ENCODE data around the gene GTF3C1. TPM values are rescaled to one million over a fixed set of nuclear protein-coding genes. Genes with fewer than 3 reads are reported as not detected.

Gene GTF3C1
- total RNA-seq, 1 donor from 2014 or later, result 73.2 TPM

DNA sequence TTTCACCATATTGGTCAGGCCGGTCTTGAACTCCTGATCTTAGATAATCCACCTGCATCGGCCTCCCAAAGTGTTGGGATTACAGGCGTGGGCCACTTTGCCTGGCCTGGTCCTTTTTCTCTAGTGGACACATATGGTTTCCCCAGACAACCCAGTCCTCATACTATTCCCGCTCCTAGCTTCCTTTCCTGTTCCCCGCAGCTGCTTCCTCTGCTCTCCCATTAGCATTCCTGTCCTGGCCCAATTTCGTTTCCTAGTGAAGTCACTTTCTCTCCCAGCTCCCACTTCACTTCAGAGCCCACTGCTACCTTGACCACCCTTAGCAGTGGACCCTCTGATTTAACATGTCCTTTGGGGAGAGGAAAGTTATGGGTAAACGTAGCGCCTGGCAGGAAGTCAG lies 11.5 kb upstream of the GTF3C1 start:
- DNase-seq (ENCODE audit: low read depth, low spot score), result no peak

DNA sequence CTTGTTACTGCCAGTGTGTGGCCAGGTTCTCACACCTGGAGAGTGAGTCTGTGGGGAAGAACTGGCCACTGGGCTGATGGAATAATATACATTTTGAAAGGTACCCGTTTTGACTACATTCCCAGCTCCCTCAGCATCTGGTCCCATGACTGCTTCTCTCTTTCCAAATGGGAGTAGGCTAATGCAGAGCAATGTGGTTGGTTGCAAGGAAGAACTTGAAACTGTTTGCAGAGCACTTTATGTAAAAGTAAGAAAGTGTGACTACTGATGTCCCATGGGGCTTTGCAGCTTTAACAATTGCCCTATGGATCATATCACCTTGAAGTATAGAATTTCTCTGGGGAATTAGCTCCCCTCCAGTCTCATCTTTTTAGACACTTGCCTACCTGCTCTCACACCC lies 9.2 kb upstream of the GTF3C1 start:
- DNase-seq (ENCODE audit: low read depth, low spot score), result no peak

DNA sequence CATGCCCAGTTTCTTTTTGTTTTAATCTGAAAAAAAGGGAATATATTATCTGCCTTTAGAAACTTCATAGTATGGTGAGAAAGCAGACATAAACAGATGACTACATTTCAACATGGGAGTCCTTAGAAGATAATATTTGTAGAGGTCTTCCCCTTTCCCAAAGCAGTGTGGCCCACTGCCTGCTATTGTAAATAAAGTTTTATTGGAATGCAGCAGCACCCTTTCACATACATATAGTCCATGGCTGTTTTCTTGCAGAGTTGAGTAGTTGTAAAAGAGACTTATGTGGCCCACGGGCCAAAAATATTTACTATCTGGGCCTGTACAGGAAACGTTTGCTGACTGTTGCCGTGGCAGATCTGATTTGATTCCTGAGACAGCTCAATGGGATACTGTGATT lies 8.7 kb upstream of the GTF3C1 start:
- no peak for DNase-seq (ENCODE audit: low read depth, low spot score)

DNA sequence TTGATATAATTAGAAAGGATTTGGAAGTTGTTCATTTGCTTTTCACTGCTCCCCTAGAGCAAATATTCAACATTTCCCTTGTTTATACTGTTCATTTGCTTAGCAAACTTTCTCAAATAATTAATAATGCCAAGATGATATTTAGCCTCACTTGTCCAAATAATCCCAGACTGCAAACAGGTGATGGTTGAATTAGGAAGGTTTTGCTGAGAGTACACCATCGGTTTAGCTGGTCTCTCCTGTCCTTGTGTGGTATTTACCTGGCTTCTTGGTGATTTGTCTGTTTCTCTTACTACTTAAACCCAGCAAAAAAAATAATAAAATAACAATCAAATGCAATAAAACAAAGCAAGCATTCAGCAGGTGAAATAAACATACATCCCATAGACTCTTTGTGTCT lies 6.8 kb upstream of the GTF3C1 start:
- DNase-seq (ENCODE audit: low read depth, low spot score), result no peak

DNA sequence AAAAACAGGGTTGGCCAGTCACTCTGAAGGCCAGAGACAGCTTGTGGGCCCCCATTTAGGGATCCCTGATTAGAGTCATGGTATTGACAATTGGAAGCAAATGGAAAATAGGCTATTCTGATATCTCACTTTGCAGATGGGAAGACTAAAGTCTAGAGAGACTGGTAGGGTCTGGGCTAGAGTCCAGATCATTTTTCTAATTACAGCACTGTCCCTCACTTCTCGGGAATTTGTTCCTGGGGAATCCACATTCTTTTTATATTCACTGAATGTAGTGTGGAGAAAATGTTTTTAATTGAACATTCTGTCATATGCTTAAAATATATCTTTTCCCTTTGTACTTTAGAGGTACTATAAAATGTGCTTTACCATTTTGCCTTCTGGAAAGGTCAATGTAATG lies 1.3 kb upstream of the GTF3C1 start:
- DNase-seq (ENCODE audit: low read depth, low spot score), result no peak

DNA sequence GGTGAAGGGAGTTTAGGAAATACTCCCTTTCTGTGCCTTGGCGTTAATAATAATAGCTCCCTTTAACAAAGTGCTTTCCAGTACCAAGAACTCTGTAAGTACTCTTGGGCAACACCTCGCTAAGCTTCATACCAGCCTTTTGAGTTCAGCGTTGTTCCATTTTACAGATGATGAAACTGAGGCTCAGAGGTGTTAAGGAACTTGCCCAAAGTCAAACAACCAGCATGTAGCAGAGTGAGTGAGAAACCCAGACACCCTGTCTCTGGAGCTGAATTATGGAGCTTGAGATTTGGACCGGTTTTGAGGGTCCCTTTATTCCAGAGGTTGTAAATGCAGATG lies 838 bp upstream of the GTF3C1 start:
- no peak for DNase-seq (ENCODE audit: low read depth, low spot score)

DNA sequence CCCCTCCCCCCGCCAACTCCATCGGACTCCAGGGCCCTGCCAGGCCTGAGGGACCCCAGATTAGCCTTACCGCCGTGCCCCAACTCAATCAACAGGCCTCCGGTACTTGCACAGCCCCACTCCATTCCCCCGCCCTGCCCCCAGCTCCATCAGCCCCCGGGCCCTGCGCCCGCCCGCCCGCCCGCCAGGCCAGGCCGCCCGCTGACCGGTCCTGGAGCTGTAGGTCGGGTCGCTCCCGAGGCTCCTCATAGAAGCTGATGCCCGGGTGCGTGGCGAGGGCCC lies 308 bp downstream of the GTF3C1 start:
- no peak for DNase-seq (ENCODE audit: low read depth, low spot score)

DNA sequence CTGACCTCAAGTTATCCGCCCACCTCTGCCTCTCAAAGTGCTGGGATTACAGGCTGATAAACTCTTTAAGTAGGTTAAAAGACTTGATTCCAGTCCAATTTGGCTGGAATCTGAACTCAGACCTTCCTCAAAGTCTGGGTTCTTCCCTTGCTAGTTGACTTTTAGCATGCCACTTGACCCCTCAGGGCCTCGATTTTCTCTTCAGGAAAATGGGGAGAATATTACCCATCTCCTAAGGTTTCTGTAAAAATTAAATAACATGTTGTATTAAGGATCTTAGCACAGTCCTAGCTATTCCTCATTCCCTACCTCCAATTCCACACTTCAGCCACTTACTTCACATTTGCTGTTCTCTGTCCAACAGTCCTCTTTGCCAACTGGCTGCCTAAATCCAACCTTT lies 1.9 kb downstream of the GTF3C1 start:
- DNase-seq (ENCODE audit: low read depth, low spot score), result no peak

DNA sequence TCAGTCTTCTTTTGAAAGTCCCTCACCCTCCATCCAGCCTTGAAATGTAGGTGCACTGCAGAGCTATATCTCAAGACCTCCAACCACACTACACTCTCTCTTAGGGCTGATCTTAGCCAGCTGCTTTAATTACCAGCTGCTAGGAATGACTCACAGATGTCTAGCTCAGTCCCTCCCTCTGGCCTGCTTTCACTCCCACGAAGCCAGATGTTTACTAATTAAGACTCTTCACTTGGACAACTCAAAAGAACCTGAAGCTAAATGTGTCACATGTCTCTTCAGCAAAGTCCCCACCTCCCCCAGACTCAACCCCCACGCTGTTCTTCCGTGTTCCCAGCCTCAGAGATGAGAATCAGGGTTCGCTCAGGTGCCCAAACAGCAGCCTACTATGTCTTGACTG lies 2.6 kb downstream of the GTF3C1 start:
- DNase-seq (ENCODE audit: low read depth, low spot score), result no peak

DNA sequence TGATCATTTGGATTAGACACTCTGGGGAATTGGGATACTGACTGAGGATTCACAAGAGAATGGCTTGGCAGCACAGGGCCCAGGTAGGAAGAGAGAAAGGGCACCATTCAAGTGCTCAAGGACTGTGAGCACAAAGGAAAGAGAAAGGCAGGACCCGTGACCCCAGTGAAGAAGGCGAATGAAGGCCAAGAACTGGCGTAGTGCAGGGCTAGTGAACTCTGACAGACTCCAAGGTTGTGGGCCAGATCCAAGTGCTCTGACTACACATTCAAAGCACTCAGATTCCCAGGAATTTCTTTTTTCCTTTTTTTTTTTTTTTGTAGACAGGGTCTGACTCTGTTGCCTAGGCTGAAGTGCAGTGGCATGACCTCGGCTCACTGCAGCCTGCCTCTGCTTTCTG lies 5.0 kb downstream of the GTF3C1 start:
- DNase-seq (ENCODE audit: low read depth, low spot score), result no peak

DNA sequence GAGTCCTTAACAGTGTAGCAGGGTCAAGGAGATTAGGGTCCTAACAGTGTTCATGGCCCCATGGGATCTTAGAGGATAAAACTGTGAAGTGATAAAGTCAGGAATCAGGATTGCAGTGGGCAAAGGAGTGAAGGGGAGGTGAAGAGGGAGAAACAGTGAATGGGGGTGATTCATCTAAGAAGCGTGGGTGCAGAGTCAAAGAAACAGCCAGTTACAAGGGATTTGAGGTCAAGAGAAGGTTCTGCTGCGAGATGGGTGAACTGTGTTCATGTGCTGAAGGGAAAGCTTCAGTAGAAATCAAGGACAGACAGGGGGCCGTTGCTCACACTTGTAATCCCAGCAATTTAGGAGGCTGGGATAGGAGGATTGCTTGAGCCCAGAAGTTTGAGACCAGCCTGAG lies 5.9 kb downstream of the GTF3C1 start:
- DNase-seq (ENCODE audit: low read depth, low spot score), result no peak

DNA sequence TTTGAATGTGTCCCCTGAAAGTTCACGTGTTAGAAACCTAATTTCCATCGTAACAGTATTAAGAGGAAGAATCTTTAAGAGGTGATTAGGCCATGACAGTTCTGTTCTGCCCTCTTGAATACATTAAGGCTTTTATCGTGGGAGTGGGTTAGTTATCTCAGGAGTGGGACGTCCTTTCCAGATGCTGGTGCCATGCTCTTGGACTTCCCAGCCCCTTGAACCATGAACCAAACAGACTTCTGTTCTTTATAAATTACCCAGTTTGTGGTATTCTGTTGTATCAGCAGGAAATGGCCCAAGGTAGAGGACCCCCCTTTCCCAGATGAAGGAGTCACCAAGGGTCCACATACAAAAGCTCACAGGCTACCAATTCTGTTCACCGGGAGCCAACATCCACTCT lies 10.1 kb downstream of the GTF3C1 start:
- no peak for DNase-seq (ENCODE audit: low read depth, low spot score)

DNA sequence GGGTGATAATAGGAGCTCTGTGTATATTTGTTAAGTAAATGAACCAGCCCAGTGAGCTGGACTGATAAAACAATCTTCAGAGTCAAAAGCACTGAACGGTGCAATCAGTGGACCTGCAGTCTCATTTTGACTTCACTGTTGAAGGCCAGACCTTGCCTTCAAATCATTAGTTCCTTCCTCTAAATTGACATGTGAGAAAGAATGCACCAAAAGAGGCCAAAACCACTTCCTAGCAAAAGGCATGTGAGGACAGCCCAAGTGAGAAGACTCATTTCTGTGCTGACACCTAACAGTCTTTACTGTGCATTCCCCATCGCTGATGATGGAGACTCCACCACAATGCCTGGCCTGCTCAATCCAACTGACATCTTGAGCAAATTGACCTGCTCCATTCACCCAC lies 10.6 kb downstream of the GTF3C1 start:
- DNase-seq (ENCODE audit: low read depth, low spot score), result no peak

DNA sequence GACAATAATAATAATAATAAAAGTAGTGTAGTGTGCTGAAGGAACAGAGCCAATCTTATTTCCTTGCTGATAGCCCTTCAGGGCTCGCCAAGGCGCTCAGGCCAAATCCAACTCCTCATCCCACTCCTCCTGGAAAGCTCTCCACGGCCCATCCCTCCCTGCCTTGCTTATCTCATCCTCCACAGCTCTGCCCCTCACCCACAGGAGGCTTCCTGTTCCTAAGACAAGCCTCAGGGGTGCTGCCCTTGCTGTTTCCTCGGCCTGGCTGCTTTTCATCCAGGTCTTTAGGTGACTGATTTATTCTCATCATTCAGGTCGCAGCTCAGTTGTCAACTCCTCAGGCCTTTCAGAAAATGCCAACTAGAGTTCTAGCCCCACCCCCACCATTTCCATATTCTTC lies 11.2 kb downstream of the GTF3C1 start:
- peak; percentile 32 for DNase-seq (ENCODE audit: low read depth, low spot score)

DNA sequence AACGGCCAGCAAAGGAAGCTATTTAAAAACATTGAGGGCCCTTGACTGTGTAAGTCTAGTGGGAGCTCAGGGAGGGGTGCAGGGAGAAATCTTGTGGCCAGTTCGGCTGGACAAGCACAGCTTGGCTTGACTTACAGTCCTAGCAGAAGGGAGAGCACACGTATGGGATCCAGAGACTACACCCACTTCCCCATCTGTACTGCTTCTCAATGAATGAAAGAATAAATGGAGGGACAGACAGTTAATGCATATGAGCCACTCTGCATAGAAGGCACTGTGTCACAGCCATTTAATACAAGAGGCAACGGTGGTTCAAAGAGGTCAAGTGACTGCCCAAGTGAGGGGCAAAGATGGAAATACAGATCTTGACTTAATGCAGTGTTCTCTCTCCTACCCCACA lies 15.5 kb downstream of the GTF3C1 start:
- no peak for DNase-seq (ENCODE audit: low read depth, low spot score)

DNA sequence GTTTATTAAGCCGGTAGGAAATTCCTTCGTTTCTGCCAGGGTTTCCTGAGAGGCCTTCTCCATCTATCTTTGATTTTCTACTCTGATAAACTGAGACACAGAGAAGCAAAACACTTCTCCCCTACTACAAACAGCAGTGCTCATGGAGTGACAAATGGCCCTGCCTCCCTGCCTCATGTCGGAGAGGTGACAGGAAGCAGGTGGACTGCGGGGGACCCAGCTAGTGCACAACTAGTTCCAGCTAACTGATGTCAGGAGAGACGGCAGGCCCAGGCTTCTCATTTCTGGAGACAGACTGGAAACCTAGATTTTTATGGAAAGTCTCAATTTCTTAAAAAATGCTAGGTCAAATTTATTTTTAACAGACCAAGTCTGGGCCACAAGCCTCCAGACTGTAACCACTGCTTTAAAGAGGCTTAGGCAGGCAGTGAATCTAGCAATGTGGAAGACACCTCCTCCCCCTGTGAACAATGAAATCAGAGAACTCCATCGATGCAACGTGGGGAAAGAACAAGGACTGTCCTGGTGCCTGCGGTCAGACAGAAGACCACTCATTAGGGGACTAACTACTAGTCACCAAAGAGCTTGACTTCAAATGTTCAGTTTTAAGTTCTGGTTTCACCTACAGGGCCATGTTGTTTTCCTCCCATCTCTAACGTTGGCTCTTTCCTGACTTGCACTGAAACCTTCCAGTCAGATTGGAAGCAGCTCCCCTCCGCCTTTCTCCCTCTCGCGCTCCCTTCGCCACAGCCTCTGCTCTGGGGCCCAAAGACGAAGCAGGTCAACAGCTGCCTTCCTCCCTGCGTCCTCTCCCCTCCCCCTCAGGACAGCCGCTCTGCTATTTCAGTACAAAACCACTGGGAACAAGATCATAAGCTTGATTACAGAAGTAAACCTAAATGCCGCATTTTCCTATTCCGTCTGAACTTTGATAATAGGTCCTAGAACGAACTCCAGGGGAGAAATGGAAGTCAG lies 17.6 kb downstream of the GTF3C1 start:
- DNase-seq (ENCODE audit: low read depth, low spot score), result no peak

DNA sequence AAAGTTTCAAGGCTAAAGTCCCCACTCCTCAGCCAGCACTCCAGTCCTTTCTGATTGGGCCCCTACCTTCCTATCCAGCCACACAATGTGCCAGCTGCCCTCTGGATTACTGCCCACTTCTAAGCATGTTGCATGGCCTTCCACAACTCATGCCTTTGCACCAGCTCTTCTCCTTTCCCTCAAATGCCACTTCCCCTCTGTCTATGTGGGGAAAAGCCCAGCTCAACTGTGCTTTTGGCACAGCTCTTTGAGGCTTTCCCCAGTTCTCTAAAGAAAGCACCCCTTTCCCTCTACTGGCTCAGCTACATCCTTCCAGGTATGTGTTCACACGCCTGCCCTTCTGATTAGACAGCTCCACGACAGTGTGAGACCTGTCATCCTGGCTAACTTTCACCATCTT lies 18.5 kb downstream of the GTF3C1 start:
- DNase-seq (ENCODE audit: low read depth, low spot score), result no peak

DNA sequence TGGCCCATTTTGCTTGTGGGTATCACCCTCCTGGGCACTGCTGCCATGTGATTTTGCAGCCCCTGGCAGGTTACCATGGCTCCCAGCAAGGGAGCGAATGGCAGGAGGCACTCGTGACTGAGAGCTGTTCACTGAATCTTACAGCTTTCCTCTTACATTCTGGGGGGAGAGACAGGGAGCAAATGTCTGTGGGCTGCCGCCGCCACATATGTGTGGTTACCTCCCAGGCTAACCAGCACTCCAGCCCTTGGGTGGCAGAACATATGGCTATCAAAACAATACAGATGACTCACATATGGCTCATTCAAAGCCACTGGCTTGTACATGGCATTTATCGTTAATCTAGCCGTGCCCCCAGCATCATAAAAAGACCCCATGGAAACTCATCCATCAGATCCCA lies 19.8 kb downstream of the GTF3C1 start:
- DNase-seq (ENCODE audit: low read depth, low spot score), result no peak

DNA sequence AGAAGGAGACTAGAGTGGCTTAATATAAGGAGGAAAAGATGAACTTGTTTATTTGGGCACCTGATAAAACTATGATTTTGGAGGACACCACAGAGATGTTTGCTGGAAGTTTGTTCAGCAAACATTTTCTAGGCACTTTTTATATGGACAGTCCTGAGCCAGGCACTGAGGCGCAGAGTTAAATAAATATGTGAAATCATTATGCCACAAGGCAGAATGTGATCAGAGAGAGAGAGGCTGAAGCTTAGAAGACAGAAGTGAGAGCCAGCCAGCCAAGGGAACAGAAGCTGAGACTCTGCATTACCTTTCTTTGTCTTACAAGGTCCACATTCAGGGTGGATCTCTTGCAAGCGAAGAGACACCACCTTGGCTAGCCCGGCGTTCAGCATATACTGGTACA lies 21.4 kb downstream of the GTF3C1 start:
- DNase-seq (ENCODE audit: low read depth, low spot score), result no peak

DNA sequence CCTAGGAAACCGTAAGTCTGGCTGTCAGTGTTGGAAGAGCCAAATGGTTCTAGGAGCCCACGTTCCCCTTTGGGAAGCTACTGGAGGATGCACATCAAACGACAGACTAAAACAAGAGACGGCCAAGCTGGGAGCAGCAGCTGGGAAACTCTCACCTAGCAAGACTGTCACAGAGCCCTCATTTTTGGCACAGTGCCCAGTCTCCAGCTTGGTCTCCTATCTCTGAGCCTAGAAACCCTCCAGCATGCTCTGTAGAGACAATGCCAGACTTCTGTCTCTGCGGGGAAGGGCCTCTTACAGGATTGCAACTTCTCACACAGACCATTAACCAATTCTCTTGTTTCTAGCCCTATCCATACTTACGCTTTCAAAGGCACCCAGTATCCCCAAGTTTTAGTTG lies 23.5 kb downstream of the GTF3C1 start:
- no peak for DNase-seq (ENCODE audit: low read depth, low spot score)

DNA sequence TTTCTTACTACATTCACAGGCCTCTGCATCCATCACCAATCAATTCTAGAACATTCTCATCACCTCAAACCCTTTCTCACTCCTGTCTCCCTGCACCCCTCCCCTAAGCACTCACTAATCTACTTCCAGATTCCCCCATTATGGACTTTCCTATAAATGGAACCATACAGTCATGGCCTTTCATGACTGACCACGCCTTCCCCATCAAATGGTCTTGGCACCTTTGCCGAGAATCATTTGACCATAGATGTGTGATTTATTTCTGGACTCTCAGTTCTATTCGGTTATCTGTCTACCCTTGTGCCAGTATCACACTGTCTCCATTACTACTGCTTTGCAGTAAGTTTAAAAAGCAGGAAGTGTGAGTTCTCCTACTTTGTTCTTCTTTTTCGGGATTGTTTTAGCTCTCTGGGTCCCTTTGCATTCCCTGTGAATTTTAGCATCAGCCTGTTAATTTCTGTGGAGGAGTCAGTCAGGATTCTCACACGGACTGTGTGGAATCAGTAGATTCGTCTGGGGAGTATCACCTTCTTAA lies 27.5 kb downstream of the GTF3C1 start:
- DNase-seq (ENCODE audit: low read depth, low spot score), result no peak

DNA sequence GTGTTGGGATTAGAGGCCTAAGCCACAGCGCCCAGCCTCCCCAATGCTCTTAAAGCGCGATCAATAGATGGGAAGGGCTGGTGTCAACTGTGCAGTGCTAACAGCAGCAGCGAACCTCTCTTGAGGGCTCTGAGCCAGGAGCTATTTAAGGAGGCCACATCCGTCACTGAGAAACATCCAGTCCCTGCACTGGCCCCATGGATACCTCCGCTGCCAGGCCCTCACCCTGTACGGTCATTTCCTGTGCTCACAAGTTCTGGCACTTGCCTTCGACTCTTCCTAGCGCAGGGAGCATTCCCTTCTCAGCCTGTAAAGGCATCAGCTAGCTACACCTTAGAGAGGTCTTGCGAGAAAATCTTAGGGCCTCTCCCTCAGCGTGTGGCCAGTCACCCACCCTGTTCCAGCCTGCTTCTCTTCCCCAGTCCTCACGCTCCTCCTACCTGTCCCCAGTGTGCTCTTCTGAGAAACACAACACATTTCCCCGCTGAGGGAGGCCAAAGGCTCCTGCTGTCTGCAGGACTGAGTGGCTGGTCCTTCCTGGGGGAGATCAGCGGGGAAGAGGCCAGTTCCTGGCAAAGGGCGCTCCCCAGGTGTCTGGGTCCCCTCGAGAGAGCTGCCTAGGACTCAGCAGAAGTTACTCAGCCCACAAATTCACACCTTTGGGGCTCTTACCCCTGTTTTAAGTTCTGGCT lies 28.6 kb downstream of the GTF3C1 start:
- peak; percentile 57 for DNase-seq (ENCODE audit: low read depth, low spot score)

DNA sequence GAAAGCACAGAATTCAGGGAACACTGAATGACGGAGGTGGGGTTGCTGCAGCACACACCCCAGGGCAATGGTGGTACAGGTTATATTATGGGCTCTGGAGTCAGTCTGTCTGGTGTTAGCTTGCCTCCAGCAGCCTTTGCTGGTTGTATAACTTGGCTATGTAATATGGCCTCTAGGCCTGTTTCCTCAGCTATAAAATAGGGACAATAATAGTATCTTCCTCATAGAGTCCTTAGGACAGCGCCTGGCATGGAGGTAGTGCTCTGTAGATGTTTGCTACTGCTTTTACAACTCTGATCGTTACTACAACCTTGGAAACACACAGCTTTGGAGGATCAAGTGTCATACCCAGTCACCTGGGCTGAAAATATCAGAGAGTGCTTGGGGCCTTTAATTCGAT lies 31.5 kb downstream of the GTF3C1 start:
- DNase-seq (ENCODE audit: low read depth, low spot score), result no peak
